GM21717 (cell line): ENCODE data around the gene TRIM38.
"Not testable (repeated sequence)": the region's sequence is repeated elsewhere in the genome, so short reads cannot be mapped to it uniquely, and the experiment has no call there.

Experiments used
- ATAC-seq: cut with Tn5 transposase; IDR thresholded peaks from one replicate; pipeline ENCODE4 v1.9.1; 2021; ENCODE audit warnings: mild to moderate bottlenecking, moderate library complexity; ENCODE audit not compliant: unreplicated experiment

TRIM38 gene

DNA sequence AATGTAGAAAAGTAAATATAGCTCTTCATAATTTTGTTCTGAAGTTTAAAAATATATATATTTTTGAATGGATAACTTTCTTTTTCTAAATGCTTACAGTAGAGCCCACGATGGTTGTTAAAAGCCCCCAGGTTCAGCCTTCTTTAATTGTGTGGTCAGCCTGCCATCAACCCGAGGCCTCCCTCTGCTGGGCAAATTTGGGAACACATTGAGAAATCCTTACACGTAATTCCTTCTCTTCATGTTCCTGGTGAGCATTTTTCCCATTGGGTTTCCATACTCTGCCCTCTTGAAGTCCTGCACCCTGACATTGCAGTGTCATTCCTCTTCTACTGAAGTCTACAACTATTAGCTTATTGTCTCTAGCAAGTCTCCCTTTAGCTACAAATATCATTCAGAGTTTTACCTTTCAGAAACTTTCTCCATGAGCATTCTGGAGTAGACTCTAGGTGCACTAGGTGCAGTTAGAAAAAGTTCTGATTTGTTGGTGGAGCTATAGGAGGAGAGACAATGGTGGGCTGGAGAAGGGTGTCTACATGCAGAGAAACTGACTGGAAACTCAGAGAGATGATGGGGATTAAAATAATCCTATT, 40.6 kb downstream of the TRIM38 start:
- ATAC-seq: no peak

DNA sequence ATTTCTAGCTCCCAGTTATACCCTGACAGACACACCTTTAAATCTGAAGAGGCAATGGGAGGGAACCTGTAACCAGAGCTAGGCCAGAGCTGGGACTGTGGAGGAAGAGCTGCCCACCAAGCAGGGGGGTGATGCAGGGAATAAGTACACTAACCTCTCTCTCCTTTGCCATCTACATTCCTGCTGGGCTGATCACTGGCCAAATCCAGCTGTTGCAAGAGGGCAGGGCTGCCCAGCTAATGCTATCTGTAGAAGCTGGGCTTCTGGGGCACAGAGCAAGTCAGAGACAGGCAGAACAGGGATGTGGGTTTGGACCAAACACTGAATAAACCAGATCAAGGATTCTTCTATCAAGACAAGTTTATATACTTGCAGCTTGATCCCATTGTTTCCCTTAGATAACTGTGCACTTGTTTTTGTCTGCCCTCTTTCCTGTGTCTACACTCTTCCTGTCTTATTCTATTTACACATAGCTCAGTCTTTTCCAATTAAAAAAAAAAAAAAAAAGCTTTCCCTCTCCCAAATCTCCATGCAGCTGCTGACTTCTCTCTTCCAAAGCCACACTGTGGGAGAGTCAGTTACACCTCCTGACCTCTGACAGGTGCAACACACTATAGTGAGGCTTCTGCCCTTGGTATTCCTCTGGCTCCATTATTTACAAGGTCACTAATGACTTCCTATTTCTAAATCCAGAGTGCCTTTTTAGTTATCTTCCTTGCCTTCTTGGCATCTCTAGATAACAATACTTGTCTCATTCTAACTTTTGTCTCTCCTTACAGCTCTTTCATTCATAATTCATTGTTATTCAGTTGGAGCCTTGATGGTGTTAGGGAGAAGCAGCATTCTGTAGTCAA, 43.7 kb downstream of the TRIM38 start:
- ATAC-seq: no peak

DNA sequence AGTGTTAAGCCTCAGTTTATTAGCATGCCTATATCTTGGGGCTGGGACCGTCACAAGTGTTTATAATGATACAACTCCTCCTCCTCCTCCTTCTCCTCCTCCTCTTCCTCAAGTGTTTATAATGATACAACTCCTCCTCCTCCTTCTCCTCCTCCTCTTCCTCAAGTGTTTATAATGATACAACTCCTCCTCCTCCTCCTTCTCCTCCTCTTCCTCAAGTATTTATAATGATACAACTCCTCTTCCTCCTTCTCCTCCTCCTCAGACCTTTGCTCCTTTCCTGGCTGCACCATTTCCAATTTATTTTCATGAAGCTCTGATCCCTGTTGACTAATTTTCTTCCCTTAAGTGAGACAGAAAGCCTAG, 44.3 kb downstream of the TRIM38 start:
- ATAC-seq: not testable (repeated sequence)

GRCh38 chr6:26008470-26008869, 45.9 kb downstream of the TRIM38 start:
- ATAC-seq: no peak

- ATAC-seq: no peak
These were observed 47.2 kb downstream of the TRIM38 start for GRCh38 chr6:26009817-26010216.

DNA sequence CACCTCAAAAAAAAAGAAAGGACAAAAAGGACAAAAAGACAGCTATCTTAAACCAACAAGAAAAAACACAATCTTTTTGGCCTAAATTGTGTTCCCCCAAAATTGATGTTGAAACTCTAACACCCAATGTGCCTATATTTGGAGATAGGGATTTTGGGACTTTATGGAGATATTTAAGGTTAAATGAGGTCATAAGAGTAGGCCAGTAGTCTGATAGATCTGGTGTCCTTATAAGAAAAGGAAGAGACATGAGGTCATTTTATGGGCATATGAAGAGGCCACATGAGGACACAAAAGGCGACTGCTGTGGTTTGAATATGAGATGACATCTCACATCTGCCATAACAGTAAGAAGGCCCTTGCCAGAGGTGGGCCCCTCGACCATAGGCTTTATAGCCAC, 49.5 kb downstream of the TRIM38 start:
- ATAC-seq: no peak

DNA sequence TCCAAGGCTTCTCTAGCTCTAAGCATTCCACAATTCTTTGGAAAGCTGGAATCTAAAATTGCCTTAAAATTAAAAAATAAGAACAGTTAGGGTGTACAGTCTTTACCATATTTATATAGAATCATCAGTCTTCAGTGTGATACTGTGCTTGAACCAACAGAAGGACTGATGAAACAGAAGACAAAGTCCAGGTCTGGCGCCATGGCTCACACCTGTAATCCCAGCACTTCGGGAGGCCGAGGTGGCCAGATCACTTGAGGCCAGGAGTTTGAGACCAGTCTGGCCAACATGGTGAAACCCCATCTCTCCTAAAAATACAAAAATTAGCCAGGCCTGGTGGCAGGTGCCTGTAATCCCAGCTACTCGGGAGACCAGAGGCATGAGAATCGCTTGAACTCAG, 51.8 kb downstream of the TRIM38 start:
- not testable (repeated sequence) for ATAC-seq

GRCh38 chr6:26016245-26016962, 53.8 kb downstream of the TRIM38 start:
- ATAC-seq: no peak

DNA sequence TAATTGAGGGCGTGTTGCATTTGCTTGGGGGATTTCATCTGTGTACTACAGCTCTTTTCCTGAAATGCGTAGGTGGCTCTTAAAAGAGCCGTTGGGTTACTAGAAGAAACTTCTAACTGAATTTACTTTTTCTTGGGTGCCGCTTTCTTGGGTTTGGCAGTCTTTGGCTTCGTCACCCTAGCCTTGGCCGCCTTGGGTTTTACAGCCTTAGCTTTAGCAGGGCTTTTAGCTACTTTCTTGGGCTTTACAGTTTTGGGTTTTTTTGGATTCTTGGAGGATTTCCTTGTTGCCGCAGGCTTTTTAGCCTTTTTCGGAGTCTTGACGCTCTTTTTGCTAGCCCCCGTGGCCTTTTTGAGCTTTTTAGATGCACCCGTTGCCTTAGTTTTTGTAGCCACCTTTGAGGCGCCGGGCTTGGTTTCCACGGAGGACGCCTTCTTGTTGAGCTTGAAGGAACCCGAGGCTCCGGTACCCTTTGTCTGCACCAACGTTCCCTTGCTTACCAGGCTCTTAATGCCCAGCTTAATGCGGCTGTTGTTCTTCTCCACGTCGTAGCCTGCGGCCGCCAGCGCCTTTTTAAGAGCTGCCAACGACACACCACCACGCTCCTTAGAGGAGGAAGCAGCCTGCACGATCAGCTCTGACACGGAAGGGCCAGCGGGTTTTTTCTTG, 54.5 kb downstream of the TRIM38 start:
- no peak for ATAC-seq

DNA sequence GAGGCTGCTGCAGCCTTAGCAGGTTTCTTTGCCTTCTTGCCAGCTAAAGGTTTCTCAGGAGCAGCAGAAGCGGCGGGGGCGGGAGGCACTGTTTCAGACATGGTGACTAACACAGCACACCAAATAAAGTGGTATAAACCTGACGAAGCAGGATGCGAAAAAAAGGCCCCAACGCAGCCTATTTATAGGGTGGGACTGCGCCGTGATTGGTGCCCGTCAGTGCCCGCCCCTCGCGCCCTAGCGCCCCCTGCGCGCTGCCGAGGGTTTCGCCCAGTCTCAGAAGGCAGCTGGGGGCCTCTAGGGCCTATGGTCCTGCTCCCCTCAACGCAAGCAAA, 55.0 kb downstream of the TRIM38 start:
- ATAC-seq: no peak

DNA sequence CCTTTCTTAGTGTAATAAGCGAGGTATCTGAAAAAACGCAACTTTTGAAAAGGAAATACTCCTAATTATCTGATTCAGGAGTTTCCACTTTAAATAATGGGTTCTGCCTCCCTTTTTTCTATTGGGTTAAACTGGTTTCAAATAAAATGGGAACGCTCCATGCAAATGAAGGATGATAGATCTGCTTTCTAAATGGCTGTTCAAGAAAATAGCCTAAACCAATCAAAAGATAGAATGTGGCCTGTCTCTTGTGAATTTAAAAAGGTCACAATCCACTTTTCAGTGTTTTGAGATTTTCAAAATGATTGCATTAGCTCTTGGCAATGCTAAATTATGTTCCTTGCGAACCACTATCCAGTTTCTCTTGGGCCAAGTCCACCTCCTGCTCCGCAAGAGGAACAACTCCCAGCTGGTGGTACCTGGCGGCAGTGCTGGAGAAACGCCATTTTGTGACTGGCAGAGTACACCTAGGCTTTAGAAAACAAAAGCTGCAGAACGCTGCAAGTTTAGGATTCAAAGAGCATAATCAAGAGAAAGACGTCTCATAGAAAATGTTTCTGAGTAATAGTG, 56.7 kb downstream of the TRIM38 start:
- no peak for ATAC-seq

DNA sequence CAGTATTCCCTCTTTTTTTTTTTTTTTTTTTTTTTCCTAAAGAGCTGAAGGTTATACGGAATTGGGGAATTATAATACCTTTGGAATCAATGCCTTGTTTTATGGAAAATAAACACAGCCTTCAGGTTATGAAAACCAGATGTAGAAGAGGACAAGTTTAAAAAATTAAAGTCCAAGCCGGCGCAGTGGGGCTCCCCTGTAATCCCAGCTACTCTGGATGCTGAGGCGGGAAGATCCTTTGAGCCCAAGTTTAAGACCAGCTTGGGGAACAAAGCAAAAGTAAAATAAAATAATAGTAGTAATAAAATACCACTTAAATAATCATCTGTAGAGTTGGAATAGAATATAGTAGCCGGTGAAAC, 57.3 kb downstream of the TRIM38 start:
- ATAC-seq: no peak

DNA sequence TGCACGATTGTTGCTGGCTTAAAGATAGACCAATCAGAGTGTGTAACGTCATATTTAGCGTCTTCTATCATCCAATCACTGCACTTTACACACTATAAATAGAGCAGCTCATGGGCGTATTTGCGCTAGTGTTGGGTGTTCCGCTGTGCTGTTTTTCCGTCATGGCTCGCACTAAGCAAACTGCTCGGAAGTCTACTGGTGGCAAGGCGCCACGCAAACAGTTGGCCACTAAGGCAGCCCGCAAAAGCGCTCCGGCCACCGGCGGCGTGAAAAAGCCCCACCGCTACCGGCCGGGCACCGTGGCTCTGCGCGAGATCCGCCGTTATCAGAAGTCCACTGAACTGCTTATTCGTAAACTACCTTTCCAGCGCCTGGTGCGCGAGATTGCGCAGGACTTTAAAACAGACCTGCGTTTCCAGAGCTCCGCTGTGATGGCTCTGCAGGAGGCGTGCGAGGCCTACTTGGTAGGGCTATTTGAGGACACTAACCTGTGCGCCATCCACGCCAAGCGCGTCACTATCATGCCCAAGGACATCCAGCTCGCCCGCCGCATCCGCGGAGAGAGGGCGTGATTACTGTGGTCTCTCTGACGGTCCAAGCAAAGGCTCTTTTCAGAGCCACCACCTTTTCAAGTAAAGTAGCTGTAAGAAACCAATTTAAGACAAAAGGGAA, 57.9 kb downstream of the TRIM38 start:
- peak; percentile 50 for ATAC-seq

DNA sequence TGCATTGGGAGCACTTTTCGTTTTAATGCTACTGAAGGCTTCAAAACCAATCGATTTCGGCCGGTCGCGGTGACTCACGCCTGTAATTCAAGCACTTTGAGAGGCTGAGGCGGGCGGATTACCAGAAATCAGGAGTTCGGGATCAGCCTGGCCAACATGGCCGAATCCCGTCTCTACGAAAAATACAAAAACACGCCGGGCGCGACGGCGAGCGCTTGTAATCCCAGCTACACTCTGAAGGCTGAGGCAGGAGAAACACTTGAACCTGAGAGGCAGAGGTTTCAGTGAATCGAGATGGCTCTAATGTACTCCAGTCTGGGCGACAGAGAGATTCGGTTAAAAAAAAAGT, 58.4 kb downstream of the TRIM38 start:
- peak; percentile 8 for ATAC-seq

GRCh38 chr6:26021350-26022131, 58.9 kb downstream of the TRIM38 start:
- ATAC-seq: peak; percentile 41

DNA sequence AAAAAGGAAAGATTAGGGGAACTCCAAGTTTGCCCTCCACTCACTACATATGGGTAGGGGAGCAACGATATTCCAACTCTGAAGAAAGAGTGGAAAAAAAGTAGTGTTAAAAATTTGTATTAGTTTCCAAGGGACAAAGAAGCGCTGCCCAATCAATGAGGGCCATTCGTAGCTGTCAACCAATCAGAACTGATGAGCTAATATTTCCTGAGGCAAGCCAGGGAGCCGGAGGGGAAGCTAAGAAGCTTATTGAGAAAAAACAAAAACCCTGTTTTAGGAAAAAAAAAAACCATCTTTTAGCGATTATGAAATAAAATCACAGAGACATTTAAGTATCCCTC, 59.5 kb downstream of the TRIM38 start:
- ATAC-seq: no peak

DNA sequence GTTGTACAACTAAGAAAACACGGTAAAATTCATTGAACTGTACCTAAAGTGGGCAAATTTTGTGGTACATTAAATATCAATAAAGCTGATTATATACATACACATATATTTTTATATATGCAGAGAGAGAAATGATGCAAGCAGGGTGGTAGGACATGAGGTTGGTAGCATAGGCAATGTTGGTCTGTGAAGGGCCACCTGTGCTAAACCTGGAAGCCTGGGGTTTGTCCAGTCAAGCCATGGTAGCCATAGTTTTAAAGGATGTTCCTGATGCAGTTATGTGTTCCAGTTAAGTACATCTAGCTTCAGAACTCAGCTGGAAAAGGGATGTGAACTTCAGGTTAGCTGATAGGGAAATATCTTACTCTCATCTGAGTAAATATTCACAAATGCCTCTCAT, 60.1 kb downstream of the TRIM38 start:
- no peak for ATAC-seq

GRCh38 chr6:26024651-26025046, 62.0 kb downstream of the TRIM38 start:
- ATAC-seq: no peak

- no peak for ATAC-seq
These were observed 62.7 kb downstream of the TRIM38 start for GRCh38 chr6:26025047-26025893.
